Measurements from ENCODE around the gene WDR19.

DNA sequence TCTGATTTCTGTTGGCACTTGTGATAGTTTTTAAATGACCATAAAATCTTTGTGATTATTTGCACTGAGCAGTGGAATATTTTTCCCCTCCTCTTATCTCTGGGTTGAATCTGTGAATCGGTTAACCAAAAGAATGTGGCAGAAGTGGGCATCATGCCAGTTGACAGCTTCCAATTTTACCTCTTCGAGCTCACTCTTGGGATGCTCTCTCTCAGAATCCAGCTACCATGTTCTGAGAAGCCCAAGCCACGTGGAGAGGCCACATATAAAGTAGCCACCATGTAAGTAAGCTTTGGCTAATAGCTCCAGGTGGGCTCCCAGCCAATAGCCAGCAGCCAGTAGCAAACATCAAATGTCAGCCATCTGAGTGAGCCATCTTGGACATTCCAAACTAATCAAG, 12.9 kb upstream of the WDR19 start:
- TF ChIP-seq, protein P1, sequence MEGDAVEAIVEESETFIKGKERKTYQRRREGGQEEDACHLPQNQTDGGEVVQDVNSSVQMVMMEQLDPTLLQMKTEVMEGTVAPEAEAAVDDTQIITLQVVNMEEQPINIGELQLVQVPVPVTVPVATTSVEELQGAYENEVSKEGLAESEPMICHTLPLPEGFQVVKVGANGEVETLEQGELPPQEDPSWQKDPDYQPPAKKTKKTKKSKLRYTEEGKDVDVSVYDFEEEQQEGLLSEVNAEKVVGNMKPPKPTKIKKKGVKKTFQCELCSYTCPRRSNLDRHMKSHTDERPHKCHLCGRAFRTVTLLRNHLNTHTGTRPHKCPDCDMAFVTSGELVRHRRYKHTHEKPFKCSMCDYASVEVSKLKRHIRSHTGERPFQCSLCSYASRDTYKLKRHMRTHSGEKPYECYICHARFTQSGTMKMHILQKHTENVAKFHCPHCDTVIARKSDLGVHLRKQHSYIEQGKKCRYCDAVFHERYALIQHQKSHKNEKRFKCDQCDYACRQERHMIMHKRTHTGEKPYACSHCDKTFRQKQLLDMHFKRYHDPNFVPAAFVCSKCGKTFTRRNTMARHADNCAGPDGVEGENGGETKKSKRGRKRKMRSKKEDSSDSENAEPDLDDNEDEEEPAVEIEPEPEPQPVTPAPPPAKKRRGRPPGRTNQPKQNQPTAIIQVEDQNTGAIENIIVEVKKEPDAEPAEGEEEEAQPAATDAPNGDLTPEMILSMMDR (conservative IDR thresholded peaks at IDR 0.05; ENCODE audit: low read depth, low read length) = no peak
- TF ChIP-seq CHD1 (IDR thresholded peaks at IDR 0.05; ENCODE audit: low read depth, low read length) = no peak
- no peak for TF ChIP-seq NFE2L2 (IDR thresholded peaks at IDR 0.05; ENCODE audit: low read depth, low read length)
- no peak for TF ChIP-seq SMC3 (IDR thresholded peaks at IDR 0.05; ENCODE audit: low read depth, low read length)
- no peak for TF ChIP-seq POLR2A (IDR thresholded peaks at IDR 0.05; ENCODE audit: low read depth, low read length)
- TF ChIP-seq MXI1 (IDR thresholded peaks at IDR 0.05; ENCODE audit: borderline replicate concordance, low read depth, low read length) = no peak
- TF ChIP-seq RAD21 (IDR thresholded peaks at IDR 0.05; ENCODE audit: low read length) = no peak
- no peak for TF ChIP-seq CEBPB (IDR thresholded peaks at IDR 0.05; ENCODE audit: low read depth, low read length)
- no peak for TF ChIP-seq MAZ (IDR thresholded peaks at IDR 0.05; ENCODE audit: borderline replicate concordance, low read depth, low read length)
- TF ChIP-seq, protein P2, sequence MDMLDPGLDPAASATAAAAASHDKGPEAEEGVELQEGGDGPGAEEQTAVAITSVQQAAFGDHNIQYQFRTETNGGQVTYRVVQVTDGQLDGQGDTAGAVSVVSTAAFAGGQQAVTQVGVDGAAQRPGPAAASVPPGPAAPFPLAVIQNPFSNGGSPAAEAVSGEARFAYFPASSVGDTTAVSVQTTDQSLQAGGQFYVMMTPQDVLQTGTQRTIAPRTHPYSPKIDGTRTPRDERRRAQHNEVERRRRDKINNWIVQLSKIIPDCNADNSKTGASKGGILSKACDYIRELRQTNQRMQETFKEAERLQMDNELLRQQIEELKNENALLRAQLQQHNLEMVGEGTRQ (IDR thresholded peaks at IDR 0.05; ENCODE audit: low read depth, low read length) = no peak
- TF ChIP-seq BHLHE40 (IDR thresholded peaks at IDR 0.05; ENCODE audit: low read depth, low read length) = no peak
- no peak for TF ChIP-seq MAFK (IDR thresholded peaks at IDR 0.05; ENCODE audit: low read depth, low read length)
- TF ChIP-seq RFX5 (IDR thresholded peaks at IDR 0.05; ENCODE audit: low read depth, low read length) = no peak
- TF ChIP-seq, protein P3, sequence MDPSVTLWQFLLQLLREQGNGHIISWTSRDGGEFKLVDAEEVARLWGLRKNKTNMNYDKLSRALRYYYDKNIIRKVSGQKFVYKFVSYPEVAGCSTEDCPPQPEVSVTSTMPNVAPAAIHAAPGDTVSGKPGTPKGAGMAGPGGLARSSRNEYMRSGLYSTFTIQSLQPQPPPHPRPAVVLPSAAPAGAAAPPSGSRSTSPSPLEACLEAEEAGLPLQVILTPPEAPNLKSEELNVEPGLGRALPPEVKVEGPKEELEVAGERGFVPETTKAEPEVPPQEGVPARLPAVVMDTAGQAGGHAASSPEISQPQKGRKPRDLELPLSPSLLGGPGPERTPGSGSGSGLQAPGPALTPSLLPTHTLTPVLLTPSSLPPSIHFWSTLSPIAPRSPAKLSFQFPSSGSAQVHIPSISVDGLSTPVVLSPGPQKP (IDR thresholded peaks at IDR 0.05; ENCODE audit: borderline replicate concordance, low read depth, low read length) = no peak

All from IMR-90 (cell line).